Midbrain (tissue), 1 donor: ENCODE measurements around the gene ATOH7.
"Not testable (repeated sequence)": the region's sequence is repeated elsewhere in the genome, so short reads cannot be mapped to it uniquely, and the experiment has no call there.

Experiments used
- DNase-seq: peaks from one replicate; lab custom pipeline; 2025; lab: John Stamatoyannopoulos, UW

ATOH7 gene

DNA sequence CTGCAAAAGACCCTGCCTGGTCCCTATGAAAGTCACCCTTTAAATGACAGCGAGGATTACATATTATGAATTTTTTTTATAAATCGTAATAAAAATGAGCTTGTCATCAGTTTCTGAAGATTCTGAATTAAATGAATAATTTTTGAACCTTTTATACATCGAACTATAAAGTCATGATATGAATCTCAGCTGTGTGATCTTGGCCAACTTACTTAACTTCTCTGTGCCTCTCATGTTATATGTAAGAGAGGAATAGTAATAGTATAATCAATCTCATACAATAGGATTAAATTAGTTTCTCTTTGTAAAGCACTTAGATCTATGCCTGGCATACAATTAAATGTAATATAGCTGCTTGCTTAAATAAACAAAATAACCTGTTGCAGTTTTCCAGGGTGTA is 5.3 kb upstream of the ATOH7 start:
- DNase-seq, result no peak

DNA sequence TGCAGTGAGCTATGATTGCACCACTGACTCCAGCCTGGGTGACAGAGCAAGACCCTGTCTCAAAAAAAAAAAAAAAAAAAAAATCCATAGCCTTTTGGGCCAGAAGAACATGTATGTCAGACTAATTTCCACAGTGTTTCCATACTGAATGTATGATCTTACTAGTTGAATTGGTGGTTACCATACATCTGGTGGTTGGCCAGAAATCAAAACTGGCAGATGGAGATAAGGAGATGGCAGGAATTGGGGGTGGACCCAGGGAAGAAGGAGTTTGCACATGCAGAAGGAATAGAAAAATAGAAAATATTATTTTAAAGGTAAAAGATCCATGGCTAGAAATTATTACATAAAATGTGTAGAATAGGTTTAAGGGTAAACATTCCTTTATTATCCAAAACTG is 3.7 kb upstream of the ATOH7 start:
- DNase-seq, result no peak

GRCh38 chr10:68235111-68235510 is 3.2 kb upstream of the ATOH7 start:
- DNase-seq, result no peak

DNA sequence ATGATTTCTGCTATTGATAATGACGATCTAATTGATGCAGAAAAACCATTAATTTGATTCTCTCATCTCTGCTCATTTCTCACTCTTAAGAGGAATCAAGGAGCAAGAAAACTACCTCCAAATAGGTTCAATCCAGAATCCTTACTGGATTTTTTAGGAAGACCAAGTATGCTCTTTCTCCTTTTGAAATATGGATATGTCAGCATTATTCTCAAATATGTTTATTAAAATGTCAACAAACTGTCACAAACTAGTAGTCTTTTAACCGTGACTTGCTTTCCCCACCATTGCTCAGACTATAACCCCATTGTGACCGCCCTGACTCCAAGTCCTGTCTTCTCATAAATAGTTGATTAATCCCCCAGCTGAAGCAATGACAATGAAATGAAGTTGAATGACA is 1.1 kb upstream of the ATOH7 start:
- no peak for DNase-seq

DNA sequence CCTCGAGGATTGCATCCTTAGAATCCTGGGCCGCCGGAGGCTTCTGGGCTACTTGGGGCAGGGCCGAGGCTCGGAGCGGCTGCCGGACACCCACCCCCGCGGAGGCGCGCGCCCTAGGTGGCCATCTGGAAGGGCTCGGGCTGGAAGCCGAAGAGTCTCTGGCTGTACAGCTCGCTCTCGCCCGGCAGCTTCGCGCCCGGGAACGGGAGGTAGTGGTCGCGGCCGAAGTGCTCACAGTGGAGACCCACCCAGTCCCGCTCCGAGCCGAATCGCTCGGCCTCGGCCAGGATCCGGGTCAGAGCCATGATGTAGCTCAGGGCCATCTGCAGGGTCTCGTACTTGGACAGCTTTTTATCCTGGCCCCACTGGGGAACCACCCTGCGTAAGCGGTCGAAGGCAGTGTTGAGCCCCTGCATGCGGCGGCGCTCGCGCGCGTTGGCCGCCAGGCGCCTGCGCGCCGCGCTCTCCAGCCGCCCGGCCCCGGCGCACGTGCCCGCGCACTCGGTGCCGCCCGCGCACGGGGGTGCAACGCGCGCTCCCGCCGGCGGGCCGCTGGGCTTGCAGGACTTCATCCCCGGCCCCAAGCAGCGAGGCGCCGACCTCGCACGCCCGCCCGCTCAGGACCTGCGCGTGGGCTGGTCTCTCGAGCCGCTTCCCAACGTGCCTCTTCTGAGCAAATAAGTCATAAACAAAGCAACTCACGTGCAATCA is 652 bp downstream of the ATOH7 start:
- peak; percentile 78 for DNase-seq

DNA sequence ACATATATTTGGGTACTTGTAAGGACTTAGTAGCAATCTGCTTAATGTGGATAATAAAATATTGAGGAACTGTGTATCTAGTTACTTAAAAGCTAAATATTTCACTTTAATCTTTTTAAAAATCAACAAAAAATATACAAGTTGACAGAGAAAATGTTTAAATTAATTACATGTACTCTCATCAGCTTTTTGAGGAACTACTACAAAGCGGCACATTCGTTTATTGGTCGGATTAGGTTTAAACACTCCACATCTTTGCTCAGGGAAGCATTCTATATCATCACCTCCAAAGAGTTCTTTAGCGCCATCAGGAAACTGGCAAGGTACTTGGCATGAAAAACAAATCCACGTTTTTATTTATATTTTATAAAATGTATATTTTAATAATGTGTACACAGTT is 1.6 kb downstream of the ATOH7 start:
- DNase-seq, result no peak

DNA sequence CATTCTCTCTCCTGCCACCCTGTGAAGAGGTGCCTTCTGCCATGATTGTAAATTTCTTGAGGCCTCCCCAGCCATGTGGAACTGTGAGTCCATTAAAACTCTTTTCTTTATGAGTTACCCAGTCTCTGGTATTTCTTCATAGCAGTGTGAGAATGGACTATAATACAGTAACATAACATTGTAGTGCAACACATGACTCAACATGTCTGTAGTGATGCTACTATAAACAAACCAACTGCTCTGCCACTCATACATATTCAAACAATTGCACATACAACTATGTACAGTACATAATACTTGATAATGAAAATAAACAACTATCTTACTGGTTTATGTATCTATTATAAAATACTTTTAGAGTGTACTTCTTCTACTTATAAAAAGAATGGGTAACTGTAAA is 7.1 kb downstream of the ATOH7 start:
- no peak for DNase-seq

DNA sequence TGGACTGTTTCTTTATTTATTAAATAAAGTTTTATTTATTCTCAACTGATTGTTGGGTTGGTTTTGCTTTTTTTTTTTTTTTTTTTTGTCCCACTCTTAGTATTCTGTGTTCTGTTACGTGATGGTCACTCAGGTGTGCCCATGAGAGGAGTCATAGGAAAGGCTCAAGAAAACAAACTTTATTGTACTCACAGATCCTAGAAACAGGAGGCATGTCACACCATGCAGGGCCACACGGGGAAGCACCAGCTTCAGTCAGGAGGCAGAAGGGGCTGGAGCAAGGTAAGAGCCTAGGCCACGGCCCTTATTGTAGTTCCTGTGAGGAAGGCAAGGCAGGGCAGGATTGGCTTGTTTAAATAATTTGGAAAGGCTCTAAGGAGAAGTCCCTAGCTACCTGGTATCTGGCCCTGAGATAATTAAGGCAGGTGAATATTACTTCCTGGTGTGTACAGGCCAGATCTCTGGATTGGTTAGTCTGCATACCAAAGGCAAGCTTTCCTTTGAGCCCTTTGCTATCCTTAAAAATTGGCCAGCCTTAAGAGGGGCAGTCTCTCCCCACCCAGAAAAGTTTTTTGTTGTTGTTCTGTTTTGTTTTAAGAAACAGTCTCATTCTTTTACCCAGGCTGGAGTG is 8.3 kb downstream of the ATOH7 start:
- no peak for DNase-seq

DNA sequence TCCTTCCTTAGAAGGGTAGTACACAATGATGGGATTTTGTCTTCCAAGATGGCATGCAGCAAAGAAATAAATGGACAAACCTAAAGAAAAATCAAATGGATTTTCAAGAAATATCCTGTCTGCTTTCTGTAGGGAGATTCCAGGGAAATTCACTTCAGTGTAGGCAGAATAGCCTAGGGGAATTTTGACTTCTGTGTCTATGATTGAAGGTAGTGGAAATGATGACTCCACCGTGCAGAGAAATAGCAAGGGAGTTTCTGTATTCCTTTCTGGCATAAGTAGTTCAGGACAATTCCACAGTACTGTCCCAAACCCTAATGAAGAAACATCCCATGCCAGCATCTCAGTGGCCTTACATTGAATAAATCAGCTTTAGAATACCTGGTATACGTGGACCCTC is 9.5 kb downstream of the ATOH7 start:
- no peak for DNase-seq

GRCh38 chr10:68221196-68221595 is 10.7 kb downstream of the ATOH7 start:
- no peak for DNase-seq

DNA sequence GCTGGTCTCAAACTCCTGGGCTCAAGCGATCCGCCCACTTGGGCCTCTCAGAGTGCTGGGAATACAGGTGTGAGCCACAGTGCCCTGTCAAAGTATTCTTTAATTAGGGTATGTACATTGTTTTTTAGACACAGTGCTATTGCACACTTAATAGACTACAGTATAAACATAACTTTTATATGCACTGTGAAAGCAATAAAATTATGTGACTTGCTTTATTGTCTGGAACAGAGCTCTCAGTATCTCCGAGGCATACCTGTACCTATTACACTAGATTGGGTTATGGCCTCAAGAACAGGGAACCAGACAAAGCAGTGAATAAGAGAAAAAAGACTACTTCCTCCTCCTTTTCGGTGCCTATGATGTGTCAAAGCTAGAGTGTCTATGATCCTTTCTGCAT is 13.1 kb downstream of the ATOH7 start:
- DNase-seq, result no peak

GRCh38 chr10:68212721-68213352 is 19.1 kb downstream of the ATOH7 start:
- peak; percentile 25 for DNase-seq

GRCh38 chr10:68211669-68212068 is 20.2 kb downstream of the ATOH7 start:
- DNase-seq, result no peak

DNA sequence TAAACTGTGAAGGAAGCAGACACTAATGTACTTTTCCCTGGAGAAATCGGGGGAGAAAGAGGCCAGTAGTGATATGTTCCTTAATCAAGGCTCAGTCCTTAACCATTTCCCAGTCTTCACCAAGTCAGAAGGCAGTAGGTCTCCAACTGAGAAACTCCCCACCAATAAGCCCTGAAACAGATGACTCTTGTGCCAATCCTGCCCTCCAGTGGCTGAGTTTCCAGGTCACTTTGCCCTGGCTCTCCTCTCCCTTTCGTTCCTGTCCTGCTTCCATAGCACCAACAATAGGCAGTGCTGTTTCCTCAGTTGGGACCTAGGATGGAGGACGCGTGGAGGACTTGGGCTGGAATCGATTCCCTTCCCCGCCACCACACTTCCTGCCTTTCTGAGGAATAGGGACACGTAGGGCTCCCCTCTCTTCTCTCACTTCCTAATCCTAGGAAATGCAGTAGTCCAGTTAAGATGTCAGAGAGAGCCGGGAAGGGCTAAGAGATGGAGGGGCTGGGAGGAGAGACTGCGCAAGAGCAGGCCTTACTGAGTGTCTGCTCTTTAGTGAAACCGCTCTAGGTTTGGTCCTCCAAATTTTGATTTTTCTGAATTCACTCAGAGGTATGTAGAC is 23.4 kb downstream of the ATOH7 start:
- peak; percentile 46 for DNase-seq

DNA sequence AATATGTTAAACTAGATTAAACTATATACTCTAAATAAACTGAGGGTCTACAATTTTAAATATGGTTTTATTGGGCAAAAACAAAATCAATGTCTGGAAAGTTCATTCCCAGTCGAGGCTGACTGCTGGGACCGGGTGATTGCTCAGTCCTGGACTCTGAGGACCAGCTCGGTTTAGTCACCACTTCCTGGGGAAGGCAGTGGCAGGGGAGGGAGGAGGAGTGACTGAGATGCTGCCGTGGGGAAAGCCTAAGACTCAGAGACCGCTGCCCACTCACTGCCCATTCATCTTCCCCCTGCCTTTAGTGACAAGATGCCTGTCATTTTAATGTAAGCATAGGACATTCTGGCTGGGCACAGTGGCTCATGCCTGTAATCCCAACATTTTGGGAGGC is 29.0 kb downstream of the ATOH7 start:
- no peak for DNase-seq

- DNase-seq, result no peak
Observed at GRCh38 chr10:68196701-68197100, 35.2 kb downstream of the ATOH7 start.

- DNase-seq, result not testable (repeated sequence)
Observed at GRCh38 chr10:68195776-68196175, 36.1 kb downstream of the ATOH7 start.

GRCh38 chr10:68194290-68194689 is 37.6 kb downstream of the ATOH7 start:
- DNase-seq, result no peak

DNA sequence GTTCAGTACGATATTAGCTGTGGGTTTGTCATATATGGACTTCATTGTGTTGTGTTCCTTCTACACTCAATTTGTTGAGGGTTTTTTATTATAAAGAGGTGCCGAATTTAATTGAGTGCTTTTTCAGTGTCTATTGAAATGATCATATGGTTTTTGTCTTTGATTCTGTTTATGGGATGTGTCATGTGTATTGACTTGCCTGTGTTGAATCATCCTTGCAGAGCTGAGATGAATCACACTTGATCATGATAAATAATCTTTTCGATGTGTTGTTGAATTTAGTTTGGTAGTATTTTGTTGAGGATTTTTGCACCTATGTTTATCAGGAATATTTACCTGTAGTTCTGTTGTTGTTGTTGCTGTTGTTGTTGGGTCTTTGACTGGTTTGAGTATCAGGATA is 39.8 kb downstream of the ATOH7 start:
- DNase-seq, result no peak

DNA sequence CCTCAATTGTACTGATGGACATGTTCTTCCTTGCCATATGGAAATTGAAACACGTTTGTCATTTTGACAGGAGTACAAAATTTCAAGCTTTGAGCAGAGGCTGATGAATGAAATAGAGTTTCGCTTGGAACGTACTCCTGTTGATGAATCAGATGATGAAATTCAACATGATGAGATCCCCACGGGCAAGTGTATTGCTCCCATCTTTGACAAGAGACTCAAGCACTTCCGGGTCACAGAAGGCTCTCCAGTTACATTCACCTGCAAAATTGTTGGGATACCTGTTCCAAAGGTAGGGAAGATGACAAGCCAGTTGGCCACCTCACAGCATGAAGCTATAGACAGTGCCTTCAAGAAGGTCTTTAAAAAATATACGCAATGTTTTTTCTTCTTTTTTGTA is 43.1 kb downstream of the ATOH7 start:
- no peak for DNase-seq

GRCh38 chr10:68185085-68185484 is 46.8 kb downstream of the ATOH7 start:
- DNase-seq, result no peak

DNA sequence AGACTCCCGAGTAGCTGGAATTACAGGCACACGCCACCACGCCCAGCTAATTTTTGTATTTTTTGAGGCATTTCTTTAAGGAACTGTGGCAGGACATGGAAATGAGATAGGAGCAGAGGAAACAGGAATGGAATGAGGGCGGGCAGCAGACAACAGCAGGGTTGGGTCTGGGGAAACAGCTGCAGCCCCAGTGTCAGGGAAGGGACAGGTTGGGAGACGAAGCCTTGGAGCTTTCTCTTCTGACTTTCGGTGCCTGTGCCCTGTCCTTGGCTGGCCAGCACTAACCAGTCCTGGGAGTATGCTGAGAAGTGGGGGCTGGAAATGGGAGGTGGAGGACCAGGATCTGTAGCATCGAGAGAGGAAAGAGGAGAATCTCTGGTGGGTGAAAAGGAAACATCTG is 47.4 kb downstream of the ATOH7 start:
- DNase-seq, result no peak
